CD4-positive, alpha-beta T cell treated with Interleukin-2 at 100 ng/mL for 4 hours (primary cell): ENCODE data around the gene EDRF1.

Experiments
- DNase-seq: peaks from one replicate; pipeline ENCODE4 v3.0.0-alpha.2; 2020; ENCODE audit warnings: low spot score

The EDRF1 gene

GRCh38 chr10:125795128-125795527 is 75.6 kb downstream of the EDRF1 start:
- DNase-seq = no peak

GRCh38 chr10:125795637-125796190 is 76.2 kb downstream of the EDRF1 start:
- no peak for DNase-seq

- no peak for DNase-seq
These were observed 77.9 kb downstream of the EDRF1 start for GRCh38 chr10:125797424-125797823.

- DNase-seq = no peak
These were observed 78.6 kb downstream of the EDRF1 start for GRCh38 chr10:125797994-125798662.

GRCh38 chr10:125799451-125800182 is 80.1 kb downstream of the EDRF1 start:
- DNase-seq = no peak

GRCh38 chr10:125801574-125801973 is 82.1 kb downstream of the EDRF1 start:
- no peak for DNase-seq

GRCh38 chr10:125802131-125802530 is 82.6 kb downstream of the EDRF1 start:
- no peak for DNase-seq

- DNase-seq = no peak
These were observed 83.2 kb downstream of the EDRF1 start for GRCh38 chr10:125802739-125803138.

GRCh38 chr10:125808047-125808446 is 88.5 kb downstream of the EDRF1 start:
- no peak for DNase-seq

GRCh38 chr10:125811251-125811650 is 91.7 kb downstream of the EDRF1 start:
- no peak for DNase-seq

GRCh38 chr10:125812128-125812750 is 92.7 kb downstream of the EDRF1 start:
- no peak for DNase-seq
